Measurements from ENCODE around the gene OR2D2.

DNA sequence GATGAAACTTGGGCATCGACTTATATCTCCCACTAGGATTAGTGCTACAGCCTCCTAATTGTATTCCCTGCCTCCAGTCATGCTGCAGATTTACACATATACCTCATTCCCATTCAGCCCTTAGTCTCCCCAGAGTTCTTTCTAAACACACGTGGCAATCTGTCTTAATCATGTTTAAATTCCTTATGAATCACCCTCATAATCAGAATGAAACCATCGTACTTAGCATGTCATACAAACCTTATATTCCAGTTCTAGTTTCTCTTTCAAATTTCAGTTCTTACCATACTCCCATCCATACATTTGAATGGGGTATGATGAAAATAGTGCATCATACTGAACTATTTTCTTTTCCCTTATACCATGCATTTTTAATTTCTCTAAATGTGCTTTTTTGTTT, 35.4 kb downstream of the OR2D2 start:
- TF ChIP-seq, protein P1, sequence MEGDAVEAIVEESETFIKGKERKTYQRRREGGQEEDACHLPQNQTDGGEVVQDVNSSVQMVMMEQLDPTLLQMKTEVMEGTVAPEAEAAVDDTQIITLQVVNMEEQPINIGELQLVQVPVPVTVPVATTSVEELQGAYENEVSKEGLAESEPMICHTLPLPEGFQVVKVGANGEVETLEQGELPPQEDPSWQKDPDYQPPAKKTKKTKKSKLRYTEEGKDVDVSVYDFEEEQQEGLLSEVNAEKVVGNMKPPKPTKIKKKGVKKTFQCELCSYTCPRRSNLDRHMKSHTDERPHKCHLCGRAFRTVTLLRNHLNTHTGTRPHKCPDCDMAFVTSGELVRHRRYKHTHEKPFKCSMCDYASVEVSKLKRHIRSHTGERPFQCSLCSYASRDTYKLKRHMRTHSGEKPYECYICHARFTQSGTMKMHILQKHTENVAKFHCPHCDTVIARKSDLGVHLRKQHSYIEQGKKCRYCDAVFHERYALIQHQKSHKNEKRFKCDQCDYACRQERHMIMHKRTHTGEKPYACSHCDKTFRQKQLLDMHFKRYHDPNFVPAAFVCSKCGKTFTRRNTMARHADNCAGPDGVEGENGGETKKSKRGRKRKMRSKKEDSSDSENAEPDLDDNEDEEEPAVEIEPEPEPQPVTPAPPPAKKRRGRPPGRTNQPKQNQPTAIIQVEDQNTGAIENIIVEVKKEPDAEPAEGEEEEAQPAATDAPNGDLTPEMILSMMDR (IDR thresholded peaks at IDR 0.05): no peak
- TF ChIP-seq POLR2A (IDR thresholded peaks at IDR 0.05): no peak
